Measurements from ENCODE around the gene GALR2.
"Not testable (repeated sequence)": the region's sequence is repeated elsewhere in the genome, so short reads cannot be mapped to it uniquely, and the experiment has no call there.

The GALR2 gene

GRCh38 chr17:76040376-76040775 lies 34.2 kb upstream of the GALR2 start:
- DNase-seq (ENCODE audit: low read depth): no peak
- no peak for TF ChIP-seq CTCF (IDR thresholded peaks at IDR 0.05; ENCODE audit: control insufficient read depth, insufficient read depth, low read depth, low read length, missing control alignments)
- H3K4me3 ChIP-seq (ENCODE audit: control insufficient read depth, low read depth, low read length): no peak overlapping the region

- not testable (repeated sequence) for DNase-seq (ENCODE audit: low read depth); H3K4me3 ChIP-seq (ENCODE audit: control insufficient read depth, low read depth, low read length)
Measured at GRCh38 chr17:76042868-76043267, 31.7 kb upstream of the GALR2 start.

DNA sequence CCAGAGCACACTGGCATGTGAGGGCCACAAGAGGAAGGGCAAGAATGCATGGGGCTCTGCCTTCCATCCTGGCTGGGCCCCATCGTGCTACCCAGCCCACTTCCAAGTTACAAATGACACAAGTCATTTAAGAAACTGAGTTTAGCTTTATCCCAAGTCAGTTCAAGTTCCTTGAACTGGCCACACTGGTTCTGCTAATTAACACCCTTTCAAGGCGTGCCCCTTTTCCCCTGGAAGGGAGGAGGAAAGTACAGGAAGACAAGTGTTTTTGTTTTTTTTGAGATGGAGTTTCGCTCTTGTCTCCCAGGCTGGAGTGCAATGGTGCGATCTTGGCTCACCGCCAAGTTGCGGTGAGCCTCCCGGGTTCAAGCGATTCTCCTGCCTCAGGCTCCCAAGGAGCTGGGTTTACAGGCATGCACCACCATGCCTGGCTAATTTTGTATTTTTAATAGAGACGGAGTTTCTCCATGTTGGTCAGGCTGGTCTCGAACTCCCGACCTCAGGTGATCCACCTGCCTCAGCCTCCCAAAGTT lies 30.0 kb upstream of the GALR2 start:
- DNase-seq (ENCODE audit: low read depth): not testable (repeated sequence)

GRCh38 chr17:76046064-76046463 lies 28.5 kb upstream of the GALR2 start:
- no peak overlapping the region for H3K4me3 ChIP-seq (ENCODE audit: control insufficient read depth, low read depth, low read length)
- DNase-seq (ENCODE audit: low read depth): no peak

More for the DNA sequence above, 30.0 kb upstream of the GALR2 start:
- H3K4me3 ChIP-seq (ENCODE audit: control insufficient read depth, low read depth, low read length): not testable (repeated sequence)

GRCh38 chr17:76048025-76048605 lies 26.5 kb upstream of the GALR2 start:
- H3K4me3 ChIP-seq (ENCODE audit: control insufficient read depth, low read depth, low read length): no peak overlapping the region
- TF ChIP-seq CTCF (IDR thresholded peaks at IDR 0.05; ENCODE audit: control insufficient read depth, insufficient read depth, low read depth, low read length, missing control alignments): no peak
- no peak for DNase-seq (ENCODE audit: low read depth)

More at GRCh38 chr17:76046064-76046463, 28.5 kb upstream of the GALR2 start:
- TF ChIP-seq CTCF (IDR thresholded peaks at IDR 0.05; ENCODE audit: control insufficient read depth, insufficient read depth, low read depth, low read length, missing control alignments): no peak

GRCh38 chr17:76048711-76049110 lies 25.9 kb upstream of the GALR2 start:
- no peak overlapping the region for H3K4me3 ChIP-seq (ENCODE audit: control insufficient read depth, low read depth, low read length)
- no peak for TF ChIP-seq CTCF (IDR thresholded peaks at IDR 0.05; ENCODE audit: control insufficient read depth, insufficient read depth, low read depth, low read length, missing control alignments)
- DNase-seq (ENCODE audit: low read depth): no peak

DNA sequence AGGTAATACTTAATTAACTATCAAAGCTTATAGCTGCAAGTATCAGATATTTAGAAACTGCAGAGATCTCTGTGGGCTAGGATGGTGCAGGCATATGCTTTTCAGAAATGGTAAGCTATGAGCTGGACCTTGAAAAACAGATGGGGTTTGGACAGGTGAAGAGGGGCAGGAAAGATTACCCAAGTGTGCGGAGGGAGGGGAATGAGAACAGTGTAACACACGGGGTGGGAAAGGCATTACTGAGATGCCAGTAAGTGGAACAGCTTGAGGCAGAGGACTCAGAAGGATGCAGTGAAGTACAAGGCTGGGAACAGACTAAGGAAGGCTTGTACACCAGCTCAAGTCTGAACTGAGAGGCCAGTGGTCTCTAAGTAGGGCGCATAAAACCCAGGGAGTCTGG lies 25.3 kb upstream of the GALR2 start:
- no peak overlapping the region for H3K4me3 ChIP-seq (ENCODE audit: control insufficient read depth, low read depth, low read length)
- DNase-seq (ENCODE audit: low read depth): no peak
- TF ChIP-seq CTCF (IDR thresholded peaks at IDR 0.05; ENCODE audit: control insufficient read depth, insufficient read depth, low read depth, low read length, missing control alignments): no peak

All from AG09309 (cell line).